Skeletal muscle tissue (tissue), 4 donors: ENCODE measurements around the gene FAM193A. TPM values are rescaled to one million over a fixed set of nuclear protein-coding genes. Genes with fewer than 3 reads are reported as not detected.
"Not testable (repeated sequence)": the region's sequence is repeated elsewhere in the genome, so short reads cannot be mapped to it uniquely, and the experiment has no call there.

Experiments
- H3K27ac ChIP-seq: one replicate; pipeline ENCODE4 v1.7.0; 2013; ENCODE audit warnings: mild to moderate bottlenecking, low read depth, low read length, inconsistent platforms
- H3K27me3 ChIP-seq, 3 donors: one replicate each; pipeline ENCODE4 v1.7.0; 2013; ENCODE audit warnings: low read length in 3 of 3; ENCODE audit not compliant: control insufficient read depth in 3 of 3, insufficient read depth in 3 of 3
- H3K36me3 ChIP-seq, 3 donors: one replicate each; pipeline ENCODE4 v1.7.0; 2013; ENCODE audit warnings: low read length in 3 of 3; ENCODE audit not compliant: control insufficient read depth in 3 of 3, insufficient read depth in 3 of 3
- H3K4me1 ChIP-seq, 3 donors: one replicate each; pipeline ENCODE4 v1.7.0; 2013; ENCODE audit warnings: low read length in 3 of 3, mild to moderate bottlenecking in 3 of 3; ENCODE audit not compliant: control insufficient read depth in 3 of 3, insufficient read depth in 3 of 3
- H3K4me3 ChIP-seq, 3 donors: one replicate each; pipeline ENCODE4 v1.7.0; 2013; ENCODE audit warnings: low read length in 3 of 3
- H3K9ac ChIP-seq, 3 donors: one replicate each; pipeline ENCODE4 v1.7.0; 2013; ENCODE audit warnings: low read length in 3 of 3, mild to moderate bottlenecking in 3 of 3, moderate library complexity in 2 of 3, low read depth in 1 of 3
- H3K9me3 ChIP-seq, 3 donors: one replicate each; pipeline ENCODE4 v1.7.0; 2013; ENCODE audit warnings: low read length in 3 of 3; ENCODE audit not compliant: control insufficient read depth in 3 of 3
- total RNA-seq: library from RNA; depleted of rRNA; stranded (reverse); fragments of >200 nt; gene quantifications from one replicate; pipeline ENCODE4 v1.2.3, GENCODE V29; 2014
- donor health status: Osteomylitis.

FAM193A gene
- total RNA-seq, 1 donor from 2014 or later, result 10.4 TPM

- H3K4me3 ChIP-seq, H3K9ac ChIP-seq, H3K27ac ChIP-seq, H3K27me3 ChIP-seq, H3K9me3 ChIP-seq: not testable (repeated sequence)
- H3K36me3 ChIP-seq, result peaks cover 26 to 36% (median 34%) of the 10 kb centered on the region in 3 donors
- peaks cover 10% of the 10 kb centered on the region in 3 donors for H3K4me1 ChIP-seq
Observed at GRCh38 chr4:2514193-2514592, 22.3 kb upstream of the FAM193A start.

GRCh38 chr4:2514944-2515343, 21.5 kb upstream of the FAM193A start:
- not testable (repeated sequence) for H3K27me3 ChIP-seq, H3K9me3 ChIP-seq, H3K9ac ChIP-seq, H3K27ac ChIP-seq, H3K4me3 ChIP-seq
- Histone ChIP-seq H3K4me1 (peaks cover 10% of the 10 kb centered on the region in 3 donors), H3K36me3 (peaks cover 26 to 36% (median 33%) of the 10 kb centered on the region in 3 donors)

- H3K27me3 ChIP-seq, result no peaks in the 10 kb centered on the region
- H3K9ac ChIP-seq, result peak overlapping the region in 2 of 3 donors; percentile 34 to 54
- peaks cover 10% of the 10 kb centered on the region in 3 donors for H3K4me1 ChIP-seq
- peak overlapping the region in 1 of 3 donors; percentile 23 for H3K4me3 ChIP-seq
- H3K9me3 ChIP-seq, result no peaks in the 10 kb centered on the region
- H3K36me3 ChIP-seq, result peaks cover 23 to 30% (median 26%) of the 10 kb centered on the region in 3 donors
- peak overlapping the region; percentile 9 for H3K27ac ChIP-seq
Observed at GRCh38 chr4:2515830-2516550, 20.5 kb upstream of the FAM193A start.

GRCh38 chr4:2516635-2517034, 19.8 kb upstream of the FAM193A start:
- no peaks in the 10 kb centered on the region for H3K27me3 ChIP-seq
- H3K4me3 ChIP-seq, result no peak overlapping the region
- no peak overlapping the region for H3K27ac ChIP-seq
- H3K36me3 ChIP-seq, result peaks cover 22 to 30% (median 26%) of the 10 kb centered on the region in 3 donors
- no peaks in the 10 kb centered on the region for H3K9me3 ChIP-seq
- peaks cover 10% of the 10 kb centered on the region in 3 donors for H3K4me1 ChIP-seq
- H3K9ac ChIP-seq, result no peak overlapping the region

- H3K9me3 ChIP-seq, result no peaks in the 10 kb centered on the region
- no peaks in the 10 kb centered on the region for H3K36me3 ChIP-seq
- H3K27me3 ChIP-seq, result no peaks in the 10 kb centered on the region
- H3K4me3 ChIP-seq, result no peak overlapping the region
- H3K27ac ChIP-seq, result no peak overlapping the region
- H3K9ac ChIP-seq, result no peak overlapping the region
- no peaks in the 10 kb centered on the region for H3K4me1 ChIP-seq
Observed at GRCh38 chr4:2526559-2526958, 9.9 kb upstream of the FAM193A start.

GRCh38 chr4:2534904-2535375, 1.5 kb upstream of the FAM193A start:
- peak overlapping the region; percentile 96 for H3K27ac ChIP-seq
- H3K9ac ChIP-seq, result peak overlapping the region; percentile 91 to 94 (median 93)
- H3K27me3 ChIP-seq, result no peaks in the 10 kb centered on the region
- peaks cover 19 to 32% (median 20%) of the 10 kb centered on the region in 3 donors for H3K4me1 ChIP-seq
- H3K36me3 ChIP-seq, result no peaks in the 10 kb centered on the region
- H3K9me3 ChIP-seq, result no peaks in the 10 kb centered on the region
- H3K4me3 ChIP-seq, result peak overlapping the region; percentile 77 to 91 (median 89)

- H3K27me3 ChIP-seq, result no peaks in the 10 kb centered on the region
- peak overlapping the region; percentile 77 to 91 (median 89) for H3K4me3 ChIP-seq
- peaks cover 19 to 32% (median 20%) of the 10 kb centered on the region in 3 donors for H3K4me1 ChIP-seq
- H3K36me3 ChIP-seq, result no peaks in the 10 kb centered on the region
- H3K9me3 ChIP-seq, result no peaks in the 10 kb centered on the region
- peak overlapping the region; percentile 91 to 94 (median 93) for H3K9ac ChIP-seq
- peak overlapping the region; percentile 96 for H3K27ac ChIP-seq
Observed at GRCh38 chr4:2535376-2536192, 863 bp upstream of the FAM193A start.

GRCh38 chr4:2537011-2537830, 774 bp downstream of the FAM193A start:
- Histone ChIP-seq H3K4me3 (peak overlapping the region; percentile 78 to 83 (median 83)), H3K27me3 (no peaks in the 10 kb centered on the region), H3K4me1 (peaks cover 19 to 32% (median 20%) of the 10 kb centered on the region in 3 donors), H3K36me3 (no peaks in the 10 kb centered on the region), H3K27ac (peak overlapping the region; percentile 84), H3K9me3 (no peaks in the 10 kb centered on the region), H3K9ac (peak overlapping the region; percentile 80 to 89 (median 87))

- H3K4me1 ChIP-seq, H3K9me3 ChIP-seq, H3K36me3 ChIP-seq, H3K27me3 ChIP-seq, H3K27ac ChIP-seq, H3K4me3 ChIP-seq, H3K9ac ChIP-seq: not testable (repeated sequence)
Observed at GRCh38 chr4:2543580-2544191, 7.2 kb downstream of the FAM193A start.
